Tibial artery (tissue), 4 donors: ENCODE measurements around the gene CTCFL.

Experiments
- DNase-seq, 2 donors: peaks; one replicate each; pipeline ENCODE4 v3.0.0-alpha.2; 2019
- H3K27ac ChIP-seq, 2 donors: fragments of 200-600 bp; sonication (generic) in 1 of 2; 1 replicate in 1 of 2; 2 replicates in 1 of 2; pipeline ENCODE4 v1.5.1; 2018 to 2019; ENCODE audit warnings: mild to moderate bottlenecking in 1 of 2
- H3K27me3 ChIP-seq, 2 donors: fragments of 200-600 bp; sonication (generic) in 1 of 2; one replicate each; pipeline versions ENCODE4 v1.5.1 to v1.6.0; 2016 to 2019
- H3K36me3 ChIP-seq, 3 donors: fragments of 200-600 bp; sonication (generic) in 2 of 3; one replicate each; pipeline ENCODE4 v1.5.1; 2016 to 2019; ENCODE audit warnings: mild to moderate bottlenecking in 2 of 3
- H3K4me1 ChIP-seq, 4 donors: fragments of 200-600 bp; sonication (generic) in 2 of 4; 1 replicate in 3 of 4; 2 replicates in 1 of 4; pipeline ENCODE4 v1.5.1; 2016 to 2019
- H3K4me3 ChIP-seq, 2 donors: fragments of 200-600 bp; sonication (generic) in 1 of 2; 1 replicate in 1 of 2; 2 replicates in 1 of 2; pipeline ENCODE4 v1.5.1; 2018 to 2019; ENCODE audit warnings: mild to moderate bottlenecking in 2 of 2
- H3K9me3 ChIP-seq, 3 donors: fragments of 200-600 bp; sonication (generic) in 1 of 3; one replicate each; pipeline ENCODE4 v1.5.1; 2016 to 2019
- CTCF ChIP-seq, 2 experiments: fragments of 200-600 bp in 1 of 2; fragments of 450-650 bp in 1 of 2; IDR thresholded peaks; one replicate each; pipeline ENCODE4 v1.5.1; 2017 to 2019; ENCODE audit warnings: antibody characterized with exemption in 2 of 2, mild to moderate bottlenecking in 1 of 2, moderate library complexity in 1 of 2
- intact Hi-C: fragments of 100-400 bp; cut with DNase I; formaldehyde crosslinking; loops from one replicate; pipeline ENCODE4 v1.15.0; 2023; ENCODE audit warnings: low total_unique reads

CTCFL gene

GRCh38 chr20:57471496-57472372 lies 53.2 kb downstream of the CTCFL start:
- H3K27ac ChIP-seq = no peak overlapping the region
- H3K4me3 ChIP-seq = no peak overlapping the region
- intact Hi-C loops = no loop called here
- peaks cover 0 to 5% (median 2%) of the 10 kb centered on the region in 4 donors for H3K4me1 ChIP-seq
- TF ChIP-seq CTCF (IDR thresholded peaks at IDR 0.05) = no peak
- H3K27me3 ChIP-seq = peaks cover 0 to 37% of the 10 kb centered on the region in 2 donors
- peak in 1 of 2 donors; percentile 49 for DNase-seq
- peaks cover 0 to 3% (median 0%) of the 10 kb centered on the region in 3 donors for H3K9me3 ChIP-seq
- no peaks in the 10 kb centered on the region for H3K36me3 ChIP-seq

- no peaks in the 10 kb centered on the region for H3K36me3 ChIP-seq
- peak in 1 of 2 donors; percentile 52 for DNase-seq
- intact Hi-C loops = no loop called here
- peaks cover 0 to 3% (median 0%) of the 10 kb centered on the region in 3 donors for H3K9me3 ChIP-seq
- H3K27ac ChIP-seq = no peak overlapping the region
- no peak overlapping the region for H3K4me3 ChIP-seq
- H3K4me1 ChIP-seq = peaks cover 0 to 5% (median 2%) of the 10 kb centered on the region in 4 donors
- no peak for TF ChIP-seq CTCF (IDR thresholded peaks at IDR 0.05)
- peaks cover 0 to 41% of the 10 kb centered on the region in 2 donors for H3K27me3 ChIP-seq
Observed at GRCh38 chr20:57470666-57471495, 54.1 kb downstream of the CTCFL start.

DNA sequence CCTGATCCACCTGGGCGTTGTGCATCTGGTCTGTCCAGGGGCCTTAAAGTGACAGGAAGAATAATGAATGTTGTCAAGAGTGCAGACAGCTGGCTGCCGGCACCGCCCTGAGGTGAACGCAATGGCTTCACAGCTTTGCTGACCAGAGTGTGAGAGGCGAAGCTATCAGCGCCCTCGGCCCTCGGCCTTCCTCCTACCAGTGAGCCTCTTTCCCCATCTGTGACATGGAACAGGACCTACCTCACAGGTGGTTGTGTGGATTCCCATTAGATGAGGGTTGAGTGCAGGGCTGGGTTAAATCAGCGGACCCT lies 54.8 kb downstream of the CTCFL start:
- Histone ChIP-seq H3K4me3 (no peak overlapping the region), H3K27me3 (peaks cover 0 to 42% of the 10 kb centered on the region in 2 donors), H3K36me3 (no peaks in the 10 kb centered on the region), H3K27ac (no peak overlapping the region), H3K9me3 (no peaks in the 10 kb centered on the region), H3K4me1 (peaks cover 0 to 5% (median 2%) of the 10 kb centered on the region in 4 donors)
- TF ChIP-seq CTCF (IDR thresholded peaks at IDR 0.05) = no peak
- intact Hi-C loops = no loop called here
- peak in 1 of 2 donors; percentile 27 for DNase-seq

GRCh38 chr20:57469418-57470211 lies 55.3 kb downstream of the CTCFL start:
- DNase-seq = peak in 1 of 2 donors; percentile 19
- H3K27ac ChIP-seq = no peak overlapping the region
- peaks cover 0 to 40% of the 10 kb centered on the region in 2 donors for H3K27me3 ChIP-seq
- no peaks in the 10 kb centered on the region for H3K9me3 ChIP-seq
- H3K36me3 ChIP-seq = no peaks in the 10 kb centered on the region
- peaks cover 0 to 5% (median 2%) of the 10 kb centered on the region in 4 donors for H3K4me1 ChIP-seq
- intact Hi-C loops = no loop called here
- no peak for TF ChIP-seq CTCF (IDR thresholded peaks at IDR 0.05)
- H3K4me3 ChIP-seq = no peak overlapping the region
